ENCODE data around the gene NDST1. TPM values are rescaled to one million over a fixed set of nuclear protein-coding genes. Genes with fewer than 3 reads are reported as not detected.

The NDST1 gene
- total RNA-seq, 1 donor from 2014 or later, result 110 TPM

DNA sequence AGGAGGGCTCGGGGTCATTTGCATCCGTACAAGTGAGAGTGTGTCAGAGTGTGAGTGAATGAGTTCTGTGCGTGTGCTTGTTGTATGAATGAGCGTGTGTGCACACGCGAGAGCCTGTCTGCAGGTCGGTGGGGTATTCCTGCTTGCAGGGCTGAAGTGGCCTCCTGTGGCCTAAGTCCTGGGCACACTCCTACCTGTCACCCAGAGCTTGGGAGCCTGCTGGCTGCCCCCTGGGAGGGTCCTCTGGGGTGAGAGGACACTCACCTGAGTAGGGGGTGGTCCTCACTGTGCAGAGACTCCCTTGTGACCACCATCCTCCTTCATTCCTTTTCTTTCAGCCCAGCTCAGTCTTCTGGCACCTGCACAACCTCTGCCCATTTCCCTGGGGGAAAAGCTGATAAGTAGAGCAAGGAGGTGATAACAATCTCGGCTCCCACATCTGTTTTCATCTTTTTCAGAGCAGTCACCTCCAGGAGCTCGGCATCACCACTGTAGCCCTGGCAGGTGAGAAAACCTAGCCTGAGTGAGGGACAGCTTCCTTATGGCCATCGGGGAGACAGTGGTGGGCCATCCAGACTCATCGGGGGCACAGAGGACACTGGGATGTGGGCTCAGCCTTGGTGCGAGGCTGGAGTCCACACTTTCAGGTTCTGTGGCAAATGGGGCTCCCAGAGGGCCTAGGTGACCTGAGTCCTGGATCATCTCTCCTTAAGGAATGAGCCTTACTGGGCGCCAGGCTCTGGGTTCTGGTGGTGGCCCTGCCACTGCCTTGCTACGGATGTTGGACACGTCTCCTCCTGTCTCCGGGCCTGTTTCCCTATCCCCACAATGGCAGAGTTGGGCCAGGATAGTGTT, 93.8 kb downstream of the NDST1 start:
- DNase-seq (ENCODE audit: low spot score), result no peak

DNA sequence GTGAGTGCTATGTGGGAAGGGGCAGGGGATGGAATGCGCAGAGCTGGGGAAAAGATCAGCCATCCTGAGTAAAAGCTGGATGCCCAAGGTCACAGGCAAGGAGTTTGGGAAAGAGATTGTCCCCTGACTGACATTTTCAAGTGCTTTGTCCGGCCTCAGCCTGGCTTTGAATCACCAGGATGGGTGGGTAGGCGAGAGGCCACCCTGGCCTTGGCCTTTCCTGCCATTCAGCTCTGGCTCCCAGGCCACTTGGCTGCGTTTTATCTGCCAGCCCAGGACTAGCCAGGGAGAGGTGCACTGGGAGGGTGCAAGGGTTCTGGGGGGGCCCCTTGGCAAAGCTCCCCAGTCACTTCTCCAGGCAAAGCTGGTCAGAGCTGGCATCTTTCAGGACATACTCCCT, 95.1 kb downstream of the NDST1 start:
- no peak for DNase-seq (ENCODE audit: low spot score)

- DNase-seq (ENCODE audit: low spot score), result no peak
Measured at GRCh38 chr5:150603491-150603890, 95.6 kb downstream of the NDST1 start.

DNA sequence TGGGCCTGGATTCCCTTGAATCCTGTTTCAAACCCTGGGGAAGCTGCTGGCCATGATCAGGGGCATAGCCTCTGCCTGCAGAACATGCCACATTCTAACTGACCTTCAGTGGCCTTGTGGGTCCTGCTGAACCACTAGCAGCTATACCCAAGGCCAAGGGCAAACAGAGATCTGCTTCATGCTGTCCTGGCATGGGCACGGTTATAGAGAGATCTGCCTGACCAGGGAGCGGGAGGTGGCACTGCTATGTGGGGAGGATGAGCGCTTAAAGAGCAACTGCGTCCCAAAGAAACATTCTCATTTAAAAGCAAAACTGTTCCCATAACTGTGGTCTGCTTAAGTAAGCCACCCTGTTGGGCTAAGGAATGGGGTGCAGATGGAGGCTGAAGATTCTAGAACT, 96.1 kb downstream of the NDST1 start:
- no peak for DNase-seq (ENCODE audit: low spot score)

DNA sequence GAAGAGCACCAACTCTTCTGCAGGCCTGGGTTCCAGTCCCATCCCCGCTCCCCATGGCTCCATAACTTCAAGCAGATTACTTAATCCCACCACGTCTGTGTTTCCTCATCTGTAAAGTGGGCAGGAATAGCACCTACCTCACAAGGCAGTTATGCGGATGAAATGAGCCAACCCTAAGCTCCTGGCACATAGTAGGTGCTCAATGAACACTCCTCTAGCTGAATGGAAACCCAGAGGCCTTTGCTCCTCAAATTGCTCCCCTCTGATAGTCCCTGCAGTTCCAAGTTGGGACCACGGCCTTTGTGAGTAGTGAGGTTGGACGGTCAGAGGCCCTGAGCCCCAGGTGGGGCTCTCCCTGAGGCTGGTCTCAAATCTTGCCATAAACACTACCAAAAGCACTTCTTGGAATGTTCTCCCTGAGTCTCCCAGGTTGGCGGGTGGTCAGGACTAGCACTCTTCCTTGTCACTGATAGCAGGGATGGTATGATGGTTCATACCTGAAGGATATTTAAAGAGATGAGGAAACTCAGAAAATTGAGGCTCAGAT, 97.0 kb downstream of the NDST1 start:
- no peak for DNase-seq (ENCODE audit: low spot score)

GRCh38 chr5:150605546-150605945, 97.6 kb downstream of the NDST1 start:
- no peak for DNase-seq (ENCODE audit: low spot score)

DNA sequence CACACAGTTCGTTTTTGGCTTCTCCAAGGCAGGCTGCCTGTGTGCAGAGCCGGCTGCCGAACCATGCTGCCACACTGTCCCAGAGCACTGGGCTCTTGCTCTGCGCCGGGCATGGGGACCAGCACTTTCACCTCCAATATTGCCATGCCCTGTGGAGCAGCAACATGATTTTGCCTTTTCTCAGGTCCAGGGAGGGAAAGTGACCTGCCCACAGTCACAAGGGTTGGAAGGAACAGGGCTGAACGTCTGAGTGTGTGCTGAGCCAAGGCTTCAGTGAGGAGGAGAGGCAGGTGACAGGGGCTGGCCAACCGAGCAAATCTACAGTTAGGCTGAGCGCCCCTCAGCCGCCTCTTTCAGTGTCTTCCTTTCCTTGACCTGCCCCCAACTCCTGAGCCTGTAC, 98.5 kb downstream of the NDST1 start:
- DNase-seq (ENCODE audit: low spot score), result no peak

GRCh38 chr5:150607105-150607504, 99.2 kb downstream of the NDST1 start:
- DNase-seq (ENCODE audit: low spot score), result no peak

Other genes with a start within 250 kb of the NDST1 start
- not detected for gene CAMK2A, start 218.4 kb upstream of the NDST1 start, total RNA-seq
- 0.58 TPM for gene ARSI, start 205.2 kb upstream of the NDST1 start, total RNA-seq
- gene TCOF1, start 150.4 kb upstream of the NDST1 start, total RNA-seq, result 26.1 TPM
- gene CD74, start 95.2 kb upstream of the NDST1 start, total RNA-seq, result 486 TPM
- gene RPS14, start 58.4 kb upstream of the NDST1 start, total RNA-seq, result 1,447 TPM
- 174 TPM for gene SYNPO, start 132.5 kb downstream of the NDST1 start, total RNA-seq
- gene MYOZ3, start 153.1 kb downstream of the NDST1 start, total RNA-seq, result 0.42 TPM
- 44.1 TPM for gene RBM22, start 192.9 kb downstream of the NDST1 start, total RNA-seq

Measured in mesenteric fat pad (tissue), 1 donor.